Measurements from ENCODE around the gene AOAH.
"Not testable (repeated sequence)": the region's sequence is repeated elsewhere in the genome, so short reads cannot be mapped to it uniquely, and the experiment has no call there.

DNA sequence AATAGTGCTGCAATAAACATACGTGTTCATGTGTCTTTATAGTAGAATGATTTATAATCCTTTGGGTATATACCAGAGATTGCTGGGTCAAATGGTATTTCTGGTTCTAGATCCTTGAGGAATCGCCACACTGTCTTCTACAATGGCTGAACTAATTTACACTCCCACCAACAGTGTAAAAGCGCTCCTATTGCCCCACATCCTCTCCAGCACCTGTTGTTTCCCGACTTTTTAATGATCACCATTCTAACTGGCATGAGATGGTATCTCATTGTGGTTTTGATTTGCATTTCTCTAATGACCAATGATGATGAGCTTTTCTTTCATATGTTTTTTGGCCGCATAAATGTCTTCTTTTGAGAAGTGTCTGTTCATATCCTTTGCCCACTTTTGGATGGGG is 235.6 kb downstream of the AOAH start:
- TF ChIP-seq, protein P1, sequence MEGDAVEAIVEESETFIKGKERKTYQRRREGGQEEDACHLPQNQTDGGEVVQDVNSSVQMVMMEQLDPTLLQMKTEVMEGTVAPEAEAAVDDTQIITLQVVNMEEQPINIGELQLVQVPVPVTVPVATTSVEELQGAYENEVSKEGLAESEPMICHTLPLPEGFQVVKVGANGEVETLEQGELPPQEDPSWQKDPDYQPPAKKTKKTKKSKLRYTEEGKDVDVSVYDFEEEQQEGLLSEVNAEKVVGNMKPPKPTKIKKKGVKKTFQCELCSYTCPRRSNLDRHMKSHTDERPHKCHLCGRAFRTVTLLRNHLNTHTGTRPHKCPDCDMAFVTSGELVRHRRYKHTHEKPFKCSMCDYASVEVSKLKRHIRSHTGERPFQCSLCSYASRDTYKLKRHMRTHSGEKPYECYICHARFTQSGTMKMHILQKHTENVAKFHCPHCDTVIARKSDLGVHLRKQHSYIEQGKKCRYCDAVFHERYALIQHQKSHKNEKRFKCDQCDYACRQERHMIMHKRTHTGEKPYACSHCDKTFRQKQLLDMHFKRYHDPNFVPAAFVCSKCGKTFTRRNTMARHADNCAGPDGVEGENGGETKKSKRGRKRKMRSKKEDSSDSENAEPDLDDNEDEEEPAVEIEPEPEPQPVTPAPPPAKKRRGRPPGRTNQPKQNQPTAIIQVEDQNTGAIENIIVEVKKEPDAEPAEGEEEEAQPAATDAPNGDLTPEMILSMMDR (IDR thresholded peaks at IDR 0.05) = not testable (repeated sequence)
- not testable (repeated sequence) for TF ChIP-seq POLR2A, POLR2AphosphoS5 (IDR thresholded peaks at IDR 0.05)

Data from sigmoid colon (tissue), 4 donors.